Liver (tissue), 9 donors: ENCODE data around the gene GFPT2. TPM values are rescaled to one million over a fixed set of nuclear protein-coding genes. Genes with fewer than 3 reads are reported as not detected.

Source experiments
- DNase-seq: peaks from one replicate; pipeline ENCODE4 v3.0.0-alpha.2; 2017; ENCODE audit warnings: low spot score
- H3K27ac ChIP-seq, 2 donors: one replicate each; pipeline ENCODE4 v1.7.0; 2013; ENCODE audit warnings: inconsistent platforms in 2 of 2, low read length in 2 of 2, control low read depth in 1 of 2, low read depth in 1 of 2, mild to moderate bottlenecking in 1 of 2
- H3K27me3 ChIP-seq, 4 donors: one replicate each; pipeline versions ENCODE4 v1.6.1 to v1.7.0; 2013; ENCODE audit warnings: low read length in 3 of 4, inconsistent platforms in 1 of 4, mild to moderate bottlenecking in 1 of 4, moderate library complexity in 1 of 4; ENCODE audit not compliant: control insufficient read depth in 4 of 4, insufficient read depth in 4 of 4
- H3K36me3 ChIP-seq, 4 donors: one replicate each; pipeline versions ENCODE4 v1.6.1 to v1.7.0; 2013; ENCODE audit warnings: low read length in 3 of 4, mild to moderate bottlenecking in 3 of 4, low read depth in 1 of 4, moderate library complexity in 1 of 4; ENCODE audit not compliant: control insufficient read depth in 4 of 4, insufficient read depth in 3 of 4
- H3K4me1 ChIP-seq, 4 donors: one replicate each; pipeline versions ENCODE4 v1.6.1 to v1.7.0; 2013; ENCODE audit warnings: low read length in 3 of 4, mild to moderate bottlenecking in 3 of 4, moderate library complexity in 1 of 4; ENCODE audit not compliant: control insufficient read depth in 4 of 4, insufficient read depth in 4 of 4
- H3K4me3 ChIP-seq, 3 donors: one replicate each; pipeline versions ENCODE4 v1.6.1 to v1.7.0; 2013; ENCODE audit warnings: low read length in 3 of 3, control low read depth in 1 of 3, low read depth in 1 of 3, mild to moderate bottlenecking in 1 of 3
- H3K9ac ChIP-seq, 2 donors: one replicate each; pipeline ENCODE4 v1.7.0; 2013; ENCODE audit warnings: low read length in 2 of 2, mild to moderate bottlenecking in 2 of 2, moderate library complexity in 2 of 2, control low read depth in 1 of 2, low read depth in 1 of 2
- H3K9me3 ChIP-seq, 4 donors: one replicate each; pipeline versions ENCODE4 v1.6.1 to v1.7.0; 2013; ENCODE audit warnings: low read length in 3 of 4; ENCODE audit not compliant: control insufficient read depth in 4 of 4
- CTCF ChIP-seq: fragments of 150-350 bp; IDR thresholded peaks from 2 replicates; pipeline ENCODE4 v1.5.1; 2017; ENCODE audit warnings: improper control_type of control experiment, low read depth, low read length; ENCODE audit not compliant: missing input control
- EGR1 ChIP-seq, 2 donors: IDR thresholded peaks; 2 replicates each; pipeline ENCODE4 v1.6.1; 2016 to 2018; ENCODE audit warnings: antibody characterized with exemption in 2 of 2, low read depth in 2 of 2
- FOXA1 ChIP-seq: IDR thresholded peaks from 2 replicates; pipeline ENCODE4 v1.6.1; 2016; ENCODE audit warnings: antibody characterized with exemption
- FOXA2 ChIP-seq: IDR thresholded peaks from 2 replicates; pipeline ENCODE4 v1.6.1; 2016; ENCODE audit warnings: antibody characterized with exemption
- HNF4G ChIP-seq: IDR thresholded peaks from 2 replicates; pipeline ENCODE4 v1.6.1; 2016; ENCODE audit warnings: antibody characterized with exemption
- JUND ChIP-seq, 2 donors: IDR thresholded peaks; 2 replicates each; pipeline ENCODE4 v1.6.1; 2016; ENCODE audit warnings: antibody characterized with exemption in 2 of 2
- MAX ChIP-seq: IDR thresholded peaks from 2 replicates; pipeline ENCODE4 v1.6.1; 2016; ENCODE audit warnings: antibody characterized with exemption
- RAD21 ChIP-seq, 2 donors: IDR thresholded peaks; 2 replicates each; pipeline ENCODE4 v1.6.1; 2016; ENCODE audit warnings: antibody characterized with exemption in 2 of 2, mild to moderate bottlenecking in 2 of 2
- REST ChIP-seq: IDR thresholded peaks from 2 replicates; pipeline ENCODE4 v1.6.1; 2016; ENCODE audit warnings: antibody characterized with exemption, mild to moderate bottlenecking
- RXRA ChIP-seq, 2 donors: IDR thresholded peaks; 2 replicates each; pipeline ENCODE4 v1.6.1; 2017 to 2018; ENCODE audit warnings: antibody characterized with exemption in 2 of 2, mild to moderate bottlenecking in 1 of 2
- TAF1 ChIP-seq: conservative IDR thresholded peaks from 2 replicates; pipeline ENCODE4 v1.6.1; 2016; ENCODE audit warnings: antibody characterized with exemption, mild to moderate bottlenecking
- YY1 ChIP-seq: IDR thresholded peaks from 2 replicates; pipeline ENCODE4 v1.6.1; 2016; ENCODE audit warnings: antibody characterized with exemption, mild to moderate bottlenecking
- WGBS: extraction: QIAGEN DNeasy Blood & Tissue Kit; methylation state at CpG from one replicate; pipeline ENCODE4 v1.1.7; 2013; 5-methylcytosine and 5-hydroxymethylcytosine counted together
- polyA plus RNA-seq, 2 donors: library from polyadenylated mRNA; stranded (reverse) in 1 of 2; unstranded in 1 of 2; fragments of 200-250 nt in 1 of 2; fragments of >200 nt in 1 of 2; fragmentation: Nextera tagmentation in 1 of 2; extraction: Ambion mirVana in 1 of 2; gene quantifications; one replicate each; pipeline versions ENCODE4 v1.2.1 to v1.2.3, GENCODE V29; 2013 to 2015
- total RNA-seq, 2 donors: library from RNA; depleted of rRNA; stranded (reverse); fragments of >200 nt; gene quantifications; one replicate each; pipeline ENCODE4 v1.2.3, GENCODE V29; 2014
- donor health status: healthy.
- donor health status: healthy.
- donor health status: healthy.
- donor health status: healthy.
- donor health status: healthy.

The GFPT2 gene
- total and polyA plus RNA-seq, 4 donors, result 0.32 to 1.8 (median 0.54) TPM

- DNase-seq, result no peak
- Histone ChIP-seq H3K9me3 (no peaks in the 10 kb centered on the region), H3K27ac (no peak overlapping the region), H3K36me3 (no peaks in the 10 kb centered on the region), H3K27me3 (no peaks in the 10 kb centered on the region), H3K4me3 (no peak overlapping the region), H3K4me1 (no peaks in the 10 kb centered on the region), H3K9ac (no peak overlapping the region)
- 87% methylated on average over 13 of the region's 13 CpGs for WGBS
- TF ChIP-seq YY1, result no peak
- no peak for TF ChIP-seq JUND (IDR thresholded peaks at IDR 0.05)
- no peak for TF ChIP-seq FOXA1
Observed at GRCh38 chr5:180394031-180394636, 41.0 kb upstream of the GFPT2 start.

- Histone ChIP-seq H3K27ac (no peak overlapping the region), H3K9me3 (no peaks in the 10 kb centered on the region), H3K9ac (no peak overlapping the region), H3K4me1 (no peaks in the 10 kb centered on the region), H3K27me3 (no peaks in the 10 kb centered on the region), H3K36me3 (no peaks in the 10 kb centered on the region), H3K4me3 (no peak overlapping the region)
- no peak for DNase-seq
- TF ChIP-seq TAF1, result no peak
- no peak for TF ChIP-seq RAD21 (IDR thresholded peaks at IDR 0.05)
- no peak for TF ChIP-seq JUND (IDR thresholded peaks at IDR 0.05)
- WGBS, result 81% methylated on average over 7 of the region's 7 CpGs
Observed at GRCh38 chr5:180391276-180391675, 38.1 kb upstream of the GFPT2 start.

- WGBS, result 85% methylated on average over 15 of the region's 15 CpGs
- Histone ChIP-seq H3K9ac (no peak overlapping the region), H3K36me3 (no peaks in the 10 kb centered on the region), H3K4me1 (no peaks in the 10 kb centered on the region), H3K27me3 (no peaks in the 10 kb centered on the region), H3K9me3 (no peaks in the 10 kb centered on the region), H3K4me3 (no peak overlapping the region), H3K27ac (no peak overlapping the region)
- DNase-seq, result no peak
- TF ChIP-seq MAX, result no peak
- no peak for TF ChIP-seq HNF4G
- no peak for TF ChIP-seq RXRA (IDR thresholded peaks at IDR 0.05)
- TF ChIP-seq TAF1, result no peak
- no peak for TF ChIP-seq CTCF
- no peak for TF ChIP-seq JUND (IDR thresholded peaks at IDR 0.05)
- no peak for TF ChIP-seq REST
- no peak for TF ChIP-seq FOXA2
- no peak for TF ChIP-seq EGR1 (IDR thresholded peaks at IDR 0.05; ENCODE audit: low read depth in 2 of 2)
Observed at GRCh38 chr5:180390441-180391190, 37.5 kb upstream of the GFPT2 start.
